Germinal center (tissue), 1 donor: ENCODE measurements around the gene PLRG1.

Source experiments
- DNase-seq: peaks from one replicate; pipeline ENCODE4 v3.0.0; 2012; ENCODE audit warnings: mixed read lengths, low spot score

The PLRG1 gene

GRCh38 chr4:154573190-154573870 lies 23.1 kb upstream of the PLRG1 start:
- no peak for DNase-seq

GRCh38 chr4:154569584-154569983 lies 19.4 kb upstream of the PLRG1 start:
- DNase-seq, result no peak

- no peak for DNase-seq
These were observed 18.8 kb upstream of the PLRG1 start for GRCh38 chr4:154569028-154569427.

GRCh38 chr4:154566639-154567204 lies 16.5 kb upstream of the PLRG1 start:
- no peak for DNase-seq

- no peak for DNase-seq
These were observed 15.5 kb upstream of the PLRG1 start for GRCh38 chr4:154565704-154566103.

DNA sequence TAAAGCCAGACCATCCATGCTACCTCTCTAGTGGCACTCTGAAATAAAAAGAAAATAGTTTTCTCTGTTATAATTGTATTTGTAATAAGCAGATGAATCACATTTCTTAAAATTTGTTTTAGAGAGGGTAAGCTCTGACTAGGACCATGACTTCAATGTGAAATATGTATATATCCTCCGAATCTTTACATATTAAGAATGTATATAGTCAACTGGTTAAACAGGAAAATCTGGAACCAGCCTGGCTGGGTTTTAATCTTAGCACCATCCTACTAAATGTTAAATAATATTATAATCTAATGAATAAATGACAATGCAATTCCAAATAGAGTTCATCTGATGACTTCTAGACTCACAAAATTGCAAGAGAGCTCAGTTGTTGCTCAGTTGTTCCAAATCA lies 14.1 kb upstream of the PLRG1 start:
- DNase-seq, result no peak

DNA sequence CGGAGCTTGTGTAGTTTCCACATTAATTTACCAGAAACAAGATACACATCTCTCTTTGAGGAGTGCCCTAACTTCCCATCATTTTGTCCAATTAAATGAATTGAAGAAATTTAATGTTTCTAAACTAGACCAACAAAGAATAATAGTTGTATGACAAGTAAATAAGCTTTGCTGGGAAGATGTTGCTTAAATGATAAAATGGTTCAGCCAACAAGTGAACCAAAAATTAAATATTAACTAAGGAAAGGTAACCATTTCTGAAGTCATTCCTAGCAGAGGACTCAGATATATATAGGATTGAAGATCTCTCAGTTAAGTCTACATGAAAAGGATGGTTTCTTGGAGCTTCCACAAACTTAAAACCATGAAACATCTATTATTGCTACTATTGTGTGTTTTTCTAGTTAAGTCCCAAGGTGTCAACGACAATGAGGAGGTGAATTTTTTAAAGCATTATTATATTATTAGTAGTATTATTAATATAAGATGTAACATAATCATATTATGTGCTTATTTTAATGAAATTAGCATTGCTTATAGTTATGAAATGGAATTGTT lies 12.6 kb upstream of the PLRG1 start, which contains the start of gene FGB:
Gene FGB, plus strand, starts transcription at position 315 of the 558 bp plus-strand sequence. Its CDS starts 8 bp downstream, at position 323.
- no peak for DNase-seq

DNA sequence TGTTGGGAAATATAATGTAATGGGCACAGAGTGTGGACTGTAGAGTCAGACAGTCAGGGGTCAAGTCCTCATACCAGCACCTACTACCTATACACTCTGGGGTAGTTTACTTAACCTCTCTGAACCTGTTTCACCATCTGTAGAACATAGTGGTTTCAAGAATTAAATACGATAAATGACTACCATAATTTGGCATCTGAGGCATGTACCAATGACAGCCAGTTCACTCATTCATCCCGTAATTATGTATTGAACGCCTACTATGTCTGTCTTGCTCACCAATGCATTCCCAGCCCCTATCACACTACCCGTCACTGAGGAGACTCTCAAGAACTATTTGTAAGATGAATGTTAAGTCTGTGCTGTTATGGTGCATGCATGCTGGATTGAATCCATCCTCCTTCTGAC lies 10.6 kb upstream of the PLRG1 start:
- DNase-seq, result no peak

DNA sequence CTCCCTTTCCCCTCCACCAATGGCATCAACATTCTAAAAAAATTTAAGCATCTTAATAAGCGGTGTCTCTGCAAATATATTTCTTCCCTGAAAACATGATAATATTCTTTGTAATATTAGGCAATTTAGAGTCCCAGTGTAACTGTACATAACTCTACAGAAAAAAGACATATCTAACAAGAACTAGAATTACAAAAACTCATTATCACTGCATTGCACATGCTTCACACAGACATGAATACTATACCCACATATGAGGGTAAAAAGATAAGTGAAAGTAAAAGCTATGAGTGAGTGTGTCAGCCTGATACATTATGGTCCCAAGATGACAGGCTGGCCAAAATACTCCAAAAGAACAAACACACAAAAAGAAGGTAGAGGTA lies 10.2 kb upstream of the PLRG1 start:
- no peak for DNase-seq

GRCh38 chr4:154559494-154560418 lies 9.6 kb upstream of the PLRG1 start:
- DNase-seq, result no peak

GRCh38 chr4:154559141-154559493 lies 8.9 kb upstream of the PLRG1 start:
- DNase-seq, result no peak

- peak; percentile 45 for DNase-seq
These were observed 1.9 kb upstream of the PLRG1 start for GRCh38 chr4:154551872-154552686.

DNA sequence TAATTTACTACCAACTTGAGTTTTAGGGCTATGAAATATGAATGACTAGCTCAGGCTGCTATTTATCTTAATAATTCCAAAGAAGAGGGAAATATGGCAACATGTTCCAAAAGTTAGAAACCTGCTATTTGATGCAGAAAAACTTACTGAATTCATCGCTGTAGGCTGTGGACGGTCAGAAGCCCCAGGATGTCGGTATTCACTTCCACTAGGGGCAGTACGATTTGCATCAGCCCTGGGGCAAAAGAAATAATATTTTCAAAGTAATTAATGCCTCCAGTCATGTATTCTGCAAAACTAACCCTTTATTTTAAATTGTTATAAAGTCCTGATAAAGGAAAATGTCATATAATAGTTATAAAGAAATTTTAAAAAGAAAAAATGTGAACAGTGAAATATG lies 4.5 kb downstream of the PLRG1 start:
- no peak for DNase-seq

DNA sequence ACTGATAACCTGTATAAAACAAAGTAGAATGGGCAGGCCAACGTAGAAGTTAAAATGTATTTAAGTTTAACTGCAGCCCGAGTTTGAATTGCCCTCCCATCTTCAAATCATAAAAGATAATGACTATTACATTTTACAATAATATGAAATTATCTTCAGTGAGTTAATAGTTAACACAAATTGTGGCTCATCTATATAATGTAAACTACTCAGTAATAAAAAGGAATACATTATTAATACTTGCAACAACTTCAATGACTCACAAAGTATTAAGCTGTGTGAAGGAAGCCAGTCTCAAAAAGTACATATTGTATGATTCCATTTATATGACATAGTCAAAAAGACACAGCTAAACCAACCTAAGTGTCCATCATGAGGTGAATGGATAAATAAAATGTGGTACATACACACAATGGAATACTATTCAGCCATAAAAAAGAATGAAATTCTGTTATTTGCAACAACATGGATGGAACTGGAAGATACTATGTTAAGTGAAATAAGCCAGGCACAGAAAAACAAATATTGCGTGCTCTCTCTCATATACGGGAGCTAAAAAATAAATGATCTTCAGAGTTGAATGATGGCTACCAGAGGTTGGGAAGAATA lies 7.8 kb downstream of the PLRG1 start:
- no peak for DNase-seq

GRCh38 chr4:154534296-154534695 lies 15.9 kb downstream of the PLRG1 start:
- no peak for DNase-seq

GRCh38 chr4:154529728-154530519 lies 20.3 kb downstream of the PLRG1 start:
- DNase-seq, result no peak

GRCh38 chr4:154528869-154529268 lies 21.3 kb downstream of the PLRG1 start:
- no peak for DNase-seq

DNA sequence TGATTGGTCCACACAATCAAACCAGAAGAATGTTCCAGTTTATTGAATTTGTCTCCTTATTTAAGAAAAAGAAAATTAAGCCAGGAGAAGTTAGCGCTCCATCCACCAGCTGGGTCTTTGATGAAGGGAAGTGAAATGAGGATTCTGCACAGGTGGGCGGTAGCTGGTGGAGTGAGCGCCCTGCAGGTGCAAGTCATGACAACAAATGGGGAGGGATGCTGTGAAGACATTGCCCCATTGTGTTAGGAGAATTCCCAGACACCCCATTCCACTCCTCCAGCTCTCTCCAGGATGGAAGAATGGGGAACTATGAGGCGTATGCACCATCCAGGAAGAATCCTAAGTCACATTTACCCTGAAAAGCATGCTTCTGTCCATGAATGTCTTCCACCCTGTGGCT lies 22.9 kb downstream of the PLRG1 start:
- DNase-seq, result no peak

GRCh38 chr4:154526151-154526550 lies 24.0 kb downstream of the PLRG1 start:
- peak; percentile 8 for DNase-seq

DNA sequence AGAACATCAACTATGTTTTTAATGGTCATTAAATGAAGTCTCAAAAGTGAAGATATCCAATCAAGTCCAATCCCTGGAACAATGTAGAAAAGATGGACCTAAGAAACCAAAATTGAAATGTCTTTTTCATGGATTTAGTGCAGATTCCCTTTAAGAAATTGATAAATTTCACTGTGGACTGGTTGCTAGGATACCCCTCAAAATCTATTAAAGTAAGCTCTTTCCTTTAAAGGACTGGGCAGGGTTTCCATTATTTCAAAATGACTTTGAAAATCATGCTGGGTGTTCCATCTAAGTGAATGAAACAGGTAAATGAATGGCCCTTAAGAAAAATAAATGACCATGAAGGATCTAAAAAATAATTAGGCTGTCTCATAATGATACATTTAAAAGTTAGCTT lies 28.6 kb downstream of the PLRG1 start:
- DNase-seq, result no peak

DNA sequence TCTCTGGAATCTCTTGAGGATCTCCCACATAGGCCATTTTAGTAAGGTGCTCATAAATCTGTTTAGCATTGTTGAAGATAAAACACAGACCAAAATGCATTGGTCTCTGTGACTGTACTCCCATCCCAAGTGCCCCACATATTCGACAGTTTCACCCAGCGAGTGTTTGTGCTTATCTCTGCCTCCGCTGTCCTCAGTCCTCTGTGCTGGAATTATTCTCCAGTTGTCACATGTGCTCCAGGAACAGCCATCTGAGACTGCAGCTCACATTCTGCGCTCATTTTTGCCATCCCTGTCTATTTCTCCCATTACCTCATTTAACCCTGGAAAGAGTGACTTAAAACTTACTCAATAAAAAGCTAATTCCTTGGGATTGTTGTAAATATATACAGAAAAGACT lies 31.0 kb downstream of the PLRG1 start:
- no peak for DNase-seq
